SK-N-SH treated with all-trans-retinoic acid at 6 μM for 48 hours (cell line): ENCODE measurements around the gene APBB1.

Experiments used
- ATAC-seq: fragments of 200-7000 bp; cut with Tn5 transposase; 3 replicates; pipeline ENCODE4 v1.9.1; 2020; ENCODE audit warnings: mild to moderate bottlenecking, moderate library complexity
- ARNTL ChIP-seq: fragments of 450-650 bp; formaldehyde crosslinking; IDR thresholded peaks from 2 replicates; pipeline ENCODE4 v1.5.0; 2020; ENCODE audit warnings: low read depth, mild to moderate bottlenecking, moderate library complexity, borderline replicate concordance
- BACH2 ChIP-seq: fragments of 250-450 bp; sonication (Bioruptor Pico); IDR thresholded peaks from 2 replicates; pipeline ENCODE4 v1.9.0; 2021; ENCODE audit warnings: mild to moderate bottlenecking, borderline replicate concordance
- CREB5 ChIP-seq: fragments of 250-450 bp; sonication (Bioruptor Pico); IDR thresholded peaks from 2 replicates; pipeline ENCODE4 v1.5.1; 2020; ENCODE audit warnings: low read depth, mild to moderate bottlenecking, moderate library complexity
- CSDC2 ChIP-seq: fragments of 250-450 bp; sonication (Bioruptor Pico); IDR thresholded peaks from 2 replicates; pipeline ENCODE4 v1.5.0; 2020; ENCODE audit warnings: mild to moderate bottlenecking, moderate library complexity
- ESRRG ChIP-seq: fragments of 250-450 bp; sonication (Bioruptor Pico); IDR thresholded peaks from 2 replicates; pipeline ENCODE4 v1.6.1; 2021; ENCODE audit warnings: mild to moderate bottlenecking
- GLIS3 ChIP-seq: fragments of 250-450 bp; sonication (Bioruptor Pico); IDR thresholded peaks from 2 replicates; pipeline ENCODE4 v1.5.0; 2020; ENCODE audit warnings: mild to moderate bottlenecking, moderate library complexity
- ISL1 ChIP-seq: fragments of 250-450 bp; sonication (Bioruptor Pico); IDR thresholded peaks from 2 replicates; pipeline ENCODE4 v2.1.2; 2022; ENCODE audit warnings: mild to moderate bottlenecking, moderate library complexity
- OSR1 ChIP-seq: fragments of 250-450 bp; sonication (Bioruptor Pico); IDR thresholded peaks from 2 replicates; pipeline ENCODE4 v1.8.0; 2022; ENCODE audit warnings: moderate library complexity, mild to moderate bottlenecking, inconsistent platforms
- POU6F1 ChIP-seq: fragments of 250-450 bp; sonication (Bioruptor Pico); IDR thresholded peaks from 2 replicates; pipeline ENCODE4 v1.8.0; 2021; ENCODE audit warnings: low read depth, mild to moderate bottlenecking, moderate library complexity, borderline replicate concordance
- RARB ChIP-seq: fragments of 250-450 bp; sonication (Bioruptor Pico); IDR thresholded peaks from 2 replicates; pipeline ENCODE4 v1.8.0; 2021; ENCODE audit warnings: mild to moderate bottlenecking, moderate library complexity
- SNAI2 ChIP-seq: fragments of 250-450 bp; sonication (Bioruptor Pico); IDR thresholded peaks from 2 replicates; pipeline ENCODE4 v1.5.0; 2020; ENCODE audit warnings: mild to moderate bottlenecking, moderate library complexity
- TCF4 ChIP-seq: fragments of 250-450 bp; sonication (Bioruptor Pico); IDR thresholded peaks from 2 replicates; pipeline ENCODE4 v1.8.0; 2021; ENCODE audit warnings: mild to moderate bottlenecking, moderate library complexity, borderline replicate concordance
- TOX ChIP-seq: fragments of 250-450 bp; sonication (Bioruptor Pico); IDR thresholded peaks from 2 replicates; pipeline ENCODE4 v1.8.0; 2021; ENCODE audit warnings: mild to moderate bottlenecking, moderate library complexity, borderline replicate concordance
- ZC3H10 ChIP-seq: fragments of 250-450 bp; sonication (Bioruptor Pico); IDR thresholded peaks from 2 replicates; pipeline ENCODE4 v1.5.1; 2021; ENCODE audit warnings: mild to moderate bottlenecking, moderate library complexity
- ZFP3 ChIP-seq: fragments of 250-450 bp; sonication (Bioruptor Pico); IDR thresholded peaks from 2 replicates; pipeline ENCODE4 v1.5.0; 2020; ENCODE audit warnings: mild to moderate bottlenecking, moderate library complexity
- ZFP30 ChIP-seq: fragments of 450-650 bp; formaldehyde crosslinking; IDR thresholded peaks from 2 replicates; pipeline ENCODE4 v1.5.0; 2022; ENCODE audit warnings: mild to moderate bottlenecking, moderate library complexity
- ZNF565 ChIP-seq: fragments of 450-650 bp; formaldehyde crosslinking; conservative IDR thresholded peaks from 2 replicates; pipeline ENCODE4 v1.5.0; 2020; ENCODE audit warnings: low read depth, mild to moderate bottlenecking, moderate library complexity
- ZNF70 ChIP-seq: fragments of 450-650 bp; formaldehyde crosslinking; IDR thresholded peaks from 2 replicates; pipeline ENCODE4 v1.5.0; 2020; ENCODE audit warnings: mild to moderate bottlenecking, moderate library complexity
- TF ChIP-seq, protein P1 (sequence below): fragments of 250-450 bp; sonication (Bioruptor Pico); IDR thresholded peaks from 2 replicates; pipeline ENCODE4 v1.8.0; 2020; ENCODE audit warnings: mild to moderate bottlenecking, moderate library complexity, borderline replicate concordance

The APBB1 gene

DNA sequence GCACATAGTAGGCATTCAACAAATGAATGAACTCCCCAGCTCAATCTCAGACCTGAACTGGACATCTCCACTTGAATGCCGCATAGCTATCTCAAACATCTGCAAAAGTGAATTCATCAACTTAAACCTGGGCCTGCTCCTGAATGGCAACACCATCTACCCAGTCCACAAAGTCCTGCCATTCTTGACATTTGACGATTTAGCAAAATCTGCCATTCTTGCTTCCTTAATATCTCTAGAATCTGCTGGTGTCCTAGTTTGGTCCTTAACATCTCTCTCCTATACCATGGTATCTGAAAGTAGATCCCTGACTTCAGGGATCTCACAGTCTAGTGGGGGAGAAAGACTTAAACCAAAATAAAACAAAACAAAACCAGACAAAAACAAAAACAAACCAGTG lies 34.3 kb upstream of the APBB1 start:
- no peak for ATAC-seq
- TF ChIP-seq TOX (CRISPR knock-in tag) (no peak), SNAI2 (no peak), ESRRG (CRISPR knock-in tag) (no peak), ZNF565 (CRISPR knock-in tag) (no peak), OSR1 (CRISPR knock-in tag) (no peak), ISL1 (no peak), TCF4 (CRISPR knock-in tag) (no peak), CSDC2 (CRISPR knock-in tag) (no peak), ZFP30 (CRISPR knock-in tag) (no peak), GLIS3 (no peak), ZFP3 (CRISPR knock-in tag) (no peak), RARB (CRISPR knock-in tag) (no peak), CREB5 (CRISPR knock-in tag) (no peak), BACH2 (CRISPR knock-in tag) (no peak), ZC3H10 (CRISPR knock-in tag) (no peak), ZNF70 (no peak), ARNTL (CRISPR knock-in tag) (no peak)
- TF ChIP-seq, protein P1, sequence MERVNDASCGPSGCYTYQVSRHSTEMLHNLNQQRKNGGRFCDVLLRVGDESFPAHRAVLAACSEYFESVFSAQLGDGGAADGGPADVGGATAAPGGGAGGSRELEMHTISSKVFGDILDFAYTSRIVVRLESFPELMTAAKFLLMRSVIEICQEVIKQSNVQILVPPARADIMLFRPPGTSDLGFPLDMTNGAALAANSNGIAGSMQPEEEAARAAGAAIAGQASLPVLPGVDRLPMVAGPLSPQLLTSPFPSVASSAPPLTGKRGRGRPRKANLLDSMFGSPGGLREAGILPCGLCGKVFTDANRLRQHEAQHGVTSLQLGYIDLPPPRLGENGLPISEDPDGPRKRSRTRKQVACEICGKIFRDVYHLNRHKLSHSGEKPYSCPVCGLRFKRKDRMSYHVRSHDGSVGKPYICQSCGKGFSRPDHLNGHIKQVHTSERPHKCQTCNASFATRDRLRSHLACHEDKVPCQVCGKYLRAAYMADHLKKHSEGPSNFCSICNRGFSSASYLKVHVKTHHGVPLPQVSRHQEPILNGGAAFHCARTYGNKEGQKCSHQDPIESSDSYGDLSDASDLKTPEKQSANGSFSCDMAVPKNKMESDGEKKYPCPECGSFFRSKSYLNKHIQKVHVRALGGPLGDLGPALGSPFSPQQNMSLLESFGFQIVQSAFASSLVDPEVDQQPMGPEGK (CRISPR knock-in tag): no peak

GRCh38 chr11:6452219-6452618 lies 33.3 kb upstream of the APBB1 start:
- no peak for TF ChIP-seq ZNF70
- no peak for ATAC-seq

DNA sequence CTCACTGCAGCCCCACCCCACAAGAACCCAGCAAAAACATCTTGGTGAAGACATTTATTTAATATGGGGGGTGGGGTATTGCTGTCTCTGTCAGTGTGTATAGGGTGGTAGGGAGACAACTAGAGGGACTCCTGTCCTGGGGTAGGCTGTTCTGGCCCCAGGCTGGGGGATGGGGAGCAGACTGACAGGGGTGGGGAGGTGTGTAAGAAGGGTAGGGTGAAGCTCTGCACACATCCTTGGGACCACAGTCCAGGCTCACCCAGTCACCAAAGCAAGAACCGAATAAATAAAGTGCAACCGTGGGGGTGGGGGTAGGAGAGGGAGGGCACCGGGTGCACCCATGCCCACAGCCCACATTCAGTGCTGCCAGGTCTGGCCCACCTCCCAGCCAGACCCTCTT lies 29.7 kb upstream of the APBB1 start:
- TF ChIP-seq ARNTL (CRISPR knock-in tag) (no peak), ZC3H10 (CRISPR knock-in tag) (no peak), ISL1 (no peak)
- no peak for ATAC-seq

DNA sequence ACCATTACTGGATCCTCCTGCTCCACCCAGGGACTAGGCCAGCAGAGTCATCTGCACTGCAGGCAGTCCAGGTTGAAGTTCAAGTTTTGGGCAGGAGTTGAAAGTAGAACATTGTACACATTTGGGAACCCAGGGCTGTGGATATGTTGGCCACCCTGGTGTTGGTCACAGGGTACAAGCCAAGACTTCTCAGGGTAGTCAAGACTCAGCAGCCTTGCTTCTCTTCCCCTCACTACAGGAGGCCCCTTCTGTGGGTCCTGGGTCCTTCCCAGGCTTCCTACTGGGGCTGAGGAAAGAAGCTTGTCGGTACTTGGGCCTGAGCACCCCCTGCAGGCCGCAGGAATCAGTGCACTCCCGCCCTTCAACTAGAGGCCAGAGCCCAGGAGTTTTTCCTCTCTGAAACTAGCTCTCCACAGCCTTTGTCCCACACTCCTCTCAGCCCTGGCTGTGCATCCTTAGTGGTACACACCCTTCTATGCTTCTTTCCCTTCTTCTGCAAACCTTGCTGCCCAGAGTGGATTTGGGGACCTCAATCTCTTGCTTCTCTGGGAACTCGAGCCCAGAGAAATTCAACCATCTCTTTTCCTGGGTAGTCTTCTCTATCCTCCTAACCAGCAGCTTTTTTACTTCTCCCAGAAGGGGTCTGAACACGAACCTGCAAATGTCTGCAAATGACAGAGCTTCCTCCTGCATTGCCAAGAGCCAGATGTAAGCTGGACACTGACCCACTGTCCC lies 24.5 kb upstream of the APBB1 start:
- ATAC-seq: peak; percentile 90
- TF ChIP-seq POU6F1: no peak
- no peak for TF ChIP-seq TCF4 (CRISPR knock-in tag)
- TF ChIP-seq, all 23 proteins: peak for 0

DNA sequence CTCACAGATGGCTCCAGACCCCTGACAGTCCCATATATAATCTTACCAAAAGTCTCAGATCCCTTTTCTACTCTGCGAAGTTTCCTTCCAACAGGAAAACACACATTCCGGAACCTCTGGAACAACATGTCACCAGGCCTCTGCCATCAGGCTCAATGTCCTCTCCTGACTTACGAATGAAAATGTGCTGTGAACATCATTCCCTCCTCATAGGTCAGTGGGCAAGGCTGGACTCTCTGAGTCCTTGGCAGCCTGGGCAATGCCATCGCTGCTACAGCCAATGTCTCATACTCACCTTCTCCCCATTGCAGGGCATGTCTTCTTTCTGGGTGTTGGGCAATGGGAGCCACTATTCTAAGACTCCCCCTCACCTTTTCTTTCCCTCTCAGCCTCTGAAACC lies 23.5 kb upstream of the APBB1 start:
- ATAC-seq: no peak
- TF ChIP-seq CREB5 (CRISPR knock-in tag) (no peak), CSDC2 (CRISPR knock-in tag) (no peak), ESRRG (CRISPR knock-in tag) (no peak), ZFP30 (CRISPR knock-in tag) (no peak), BACH2 (CRISPR knock-in tag) (no peak), ZC3H10 (CRISPR knock-in tag) (no peak), TCF4 (CRISPR knock-in tag) (no peak), ZNF70 (no peak), ARNTL (CRISPR knock-in tag) (no peak)
